ENCODE measurements around the gene LARP4B. TPM values are rescaled to one million over a fixed set of nuclear protein-coding genes. Genes with fewer than 3 reads are reported as not detected.

Gene LARP4B
- total and polyA plus RNA-seq, 2 donors (not counting 3 experiments of a cell fraction or from before 2014, with no cell fraction given): 27.4 to 101 TPM

GRCh38 chr10:788796-789748 lies 142.4 kb downstream of the LARP4B start:
- Histone ChIP-seq H4K20me1 (replicated peaks; ENCODE audit: control insufficient read depth, extremely low read depth, insufficient read depth, low read length) (no peaks in the 10 kb centered on the region), H3K9ac (replicated peaks; ENCODE audit: extremely low read depth, insufficient read depth, low read length) (peak overlapping the region; percentile 41), H3K4me1 (ENCODE audit: control insufficient read depth, extremely low read depth, insufficient read depth, low read length) (peaks cover 2% of the 10 kb centered on the region), H3K4me2 (ENCODE audit: insufficient read depth, low read length) (peak overlapping the region; percentile 66), H3K4me3 (replicated peaks in 1 of 3; ENCODE audit: insufficient read depth in 1 of 3, low read depth in 1 of 3, low read length in 3 of 3) (peak overlapping the region; percentile 26 to 47 (median 27)), H3K36me3 (ENCODE audit: control insufficient read depth in 2 of 2, extremely low read depth in 1 of 2, insufficient read depth in 2 of 2, low read length in 2 of 2) (no peaks in the 10 kb centered on the region), H3K27ac (ENCODE audit: insufficient read depth, low read depth, low read length) (no peak overlapping the region), H2AFZ (ENCODE audit: low read depth, low read length) (peak overlapping the region; percentile 88), H3K27me3 (ENCODE audit: control insufficient read depth in 2 of 2, insufficient read depth in 2 of 2, low read length in 2 of 2) (no peaks in the 10 kb centered on the region), H3K9me1 (replicated peaks; ENCODE audit: control insufficient read depth, extremely low read depth, insufficient read depth, low read length) (no peaks in the 10 kb centered on the region), H3K79me2 (ENCODE audit: control insufficient read depth, insufficient read depth, low read length) (no peaks in the 10 kb centered on the region), H3K9me3 (replicated peaks; ENCODE audit: control insufficient read depth, insufficient read depth, low read length) (no peaks in the 10 kb centered on the region)
- CTCF ChIA-PET: interaction anchor here (1.0 to 3.6 kb wide), 9 partner anchors 95 to 375 kb away, joined by 3 to 33 read pairs (median 3); no protein-coding TSS in a partner anchor
- BruUV-seq (replicated peaks): no TSS peak
- POLR2A ChIA-PET: no interaction called here
- dilution Hi-C loops (cut with MboI; ENCODE audit: extremely low pct_ligation_motif_present, low sequenced_read_pairs): no loop called here
- intact Hi-C loops (cut with micrococcal nuclease): loop anchor here (1.0 kb wide), 2 partner anchors 278 to 611 kb away; no protein-coding TSS in a partner anchor
- DNase-seq (ENCODE audit: low read depth, low spot score) (peak; percentile 70), FAIRE-seq (peak; percentile 96)
- TF ChIP-seq POLR2AphosphoS5 (IDR thresholded peaks at IDR 0.05; ENCODE audit: insufficient read depth, low read depth, low read length): no peak
- no peak for TF ChIP-seq FOS (IDR thresholded peaks at IDR 0.05; ENCODE audit: borderline replicate concordance, insufficient read depth, low read length)
- TF ChIP-seq, protein P1, sequence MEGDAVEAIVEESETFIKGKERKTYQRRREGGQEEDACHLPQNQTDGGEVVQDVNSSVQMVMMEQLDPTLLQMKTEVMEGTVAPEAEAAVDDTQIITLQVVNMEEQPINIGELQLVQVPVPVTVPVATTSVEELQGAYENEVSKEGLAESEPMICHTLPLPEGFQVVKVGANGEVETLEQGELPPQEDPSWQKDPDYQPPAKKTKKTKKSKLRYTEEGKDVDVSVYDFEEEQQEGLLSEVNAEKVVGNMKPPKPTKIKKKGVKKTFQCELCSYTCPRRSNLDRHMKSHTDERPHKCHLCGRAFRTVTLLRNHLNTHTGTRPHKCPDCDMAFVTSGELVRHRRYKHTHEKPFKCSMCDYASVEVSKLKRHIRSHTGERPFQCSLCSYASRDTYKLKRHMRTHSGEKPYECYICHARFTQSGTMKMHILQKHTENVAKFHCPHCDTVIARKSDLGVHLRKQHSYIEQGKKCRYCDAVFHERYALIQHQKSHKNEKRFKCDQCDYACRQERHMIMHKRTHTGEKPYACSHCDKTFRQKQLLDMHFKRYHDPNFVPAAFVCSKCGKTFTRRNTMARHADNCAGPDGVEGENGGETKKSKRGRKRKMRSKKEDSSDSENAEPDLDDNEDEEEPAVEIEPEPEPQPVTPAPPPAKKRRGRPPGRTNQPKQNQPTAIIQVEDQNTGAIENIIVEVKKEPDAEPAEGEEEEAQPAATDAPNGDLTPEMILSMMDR (IDR thresholded peaks at IDR 0.05; ENCODE audit: extremely low read depth in 1 of 2, insufficient read depth in 1 of 2, low read depth in 1 of 2, low read length in 2 of 2): peak; percentile 44 to 87

All from endothelial cell of umbilical vein (primary cell).